OCI-M2 (cell line): ENCODE data around the gene LOXL3.
"Not testable (repeated sequence)": the region's sequence is repeated elsewhere in the genome, so short reads cannot be mapped to it uniquely, and the experiment has no call there.

ENCODE experiments used
- DNase-seq: peaks from one replicate; lab custom pipeline; 2025; ENCODE audit not compliant: unreplicated experiment; lab: John Stamatoyannopoulos, UW

LOXL3 gene

GRCh38 chr2:74496997-74497776 lies 56.6 kb downstream of the LOXL3 start:
- no peak for DNase-seq

- DNase-seq, result no peak
Observed at GRCh38 chr2:74495440-74495839, 58.3 kb downstream of the LOXL3 start.

- DNase-seq, result no peak
Observed at GRCh38 chr2:74493546-74493945, 60.2 kb downstream of the LOXL3 start.

- no peak for DNase-seq
Observed at GRCh38 chr2:74491648-74492544, 61.8 kb downstream of the LOXL3 start.

GRCh38 chr2:74489906-74490305 lies 63.8 kb downstream of the LOXL3 start:
- no peak for DNase-seq

GRCh38 chr2:74488643-74489481 lies 64.9 kb downstream of the LOXL3 start:
- no peak for DNase-seq

- DNase-seq, result no peak
Observed at GRCh38 chr2:74486141-74486540, 67.6 kb downstream of the LOXL3 start.

GRCh38 chr2:74483675-74484164 lies 70.0 kb downstream of the LOXL3 start:
- not testable (repeated sequence) for DNase-seq

GRCh38 chr2:74482801-74483674 lies 70.7 kb downstream of the LOXL3 start, which contains the start of the genes CCDC142 and TTC31:
TSS of gene CCDC142 (minus strand) at chr2:74482998. CDS start at chr2:74482837, 161 bp downstream.
TSS of gene TTC31 (plus strand) at chr2:74483081. CDS start at chr2:74483096, 15 bp downstream.
- peak; percentile 93 for DNase-seq
